ENCODE data around the gene ATP2B1. TPM values are rescaled to one million over a fixed set of nuclear protein-coding genes. Genes with fewer than 3 reads are reported as not detected.

ATP2B1 gene
- total RNA-seq, 1 donor from 2014 or later = 177 TPM

- no peak for DNase-seq (ENCODE audit: low spot score)
- Histone ChIP-seq H4K20me1 (ENCODE audit: low read depth) (peaks cover 33% of the 10 kb centered on the region), H3K9ac (no peak overlapping the region), H3K36me3 (peaks cover 5% of the 10 kb centered on the region), H3K4me1 (peaks cover 3% of the 10 kb centered on the region), H2AFZ (replicated peaks) (no peak overlapping the region), H3K27me3 (no peaks in the 10 kb centered on the region), H3K9me3 (ENCODE audit: low read depth) (no peaks in the 10 kb centered on the region), H3F3A (ENCODE audit: low read depth) (peaks cover 3% of the 10 kb centered on the region), H3K27ac (no peak overlapping the region), H3K4me2 (no peak overlapping the region), H3K79me2 (ENCODE audit: low read depth) (peaks cover 96% of the 10 kb centered on the region), H3K4me3 (no peak overlapping the region)
- H3K27me3 Mint-ChIP-seq (ENCODE audit: insufficient read depth, low read depth) = no peaks in the 10 kb centered on the region
- H3K4me1 Mint-ChIP-seq = no peaks in the 10 kb centered on the region
- H3K36me3 Mint-ChIP-seq = peaks cover 35% of the 10 kb centered on the region
- TF ChIP-seq EZH2 (IDR thresholded peaks at IDR 0.05) = no peak
- TF ChIP-seq CTCF (IDR thresholded peaks at IDR 0.05) = no peak
- TF ChIP-seq EZH2phosphoT487 (IDR thresholded peaks at IDR 0.05) = no peak
- H3K27ac Mint-ChIP-seq = no peak overlapping the region
- H3K4me3 Mint-ChIP-seq = no peak overlapping the region
- H3K9me3 Mint-ChIP-seq = peaks cover 15% of the 10 kb centered on the region
Observed at GRCh38 chr12:89657739-89658138, 50.9 kb downstream of the ATP2B1 start.

GRCh38 chr12:89657066-89657465, 51.6 kb downstream of the ATP2B1 start:
- Mint-ChIP-seq H3K4me3 (no peak overlapping the region), H3K27me3 (ENCODE audit: insufficient read depth, low read depth) (no peaks in the 10 kb centered on the region), H3K9me3 (peaks cover 16% of the 10 kb centered on the region), H3K4me1 (no peaks in the 10 kb centered on the region), H3K27ac (no peak overlapping the region), H3K36me3 (peaks cover 40% of the 10 kb centered on the region)
- H3K79me2 ChIP-seq (ENCODE audit: low read depth) = peaks cover 96% of the 10 kb centered on the region
- H3F3A ChIP-seq (ENCODE audit: low read depth) = peaks cover 3% of the 10 kb centered on the region
- no peak overlapping the region for H3K4me3 ChIP-seq
- H3K9me3 ChIP-seq (ENCODE audit: low read depth) = no peaks in the 10 kb centered on the region
- H2AFZ ChIP-seq (replicated peaks) = no peak overlapping the region
- peaks cover 5% of the 10 kb centered on the region for H3K36me3 ChIP-seq
- peaks cover 27% of the 10 kb centered on the region for H4K20me1 ChIP-seq (ENCODE audit: low read depth)
- no peak overlapping the region for H3K9ac ChIP-seq
- no peak overlapping the region for H3K4me2 ChIP-seq
- no peak overlapping the region for H3K27ac ChIP-seq
- H3K27me3 ChIP-seq = no peaks in the 10 kb centered on the region
- DNase-seq (ENCODE audit: low spot score) = no peak
- peaks cover 3% of the 10 kb centered on the region for H3K4me1 ChIP-seq
- no peak for TF ChIP-seq EZH2phosphoT487 (IDR thresholded peaks at IDR 0.05)
- no peak for TF ChIP-seq CTCF (IDR thresholded peaks at IDR 0.05)
- no peak for TF ChIP-seq EZH2 (IDR thresholded peaks at IDR 0.05)

- H3K4me1 ChIP-seq = peaks cover 3% of the 10 kb centered on the region
- TF ChIP-seq CTCF (IDR thresholded peaks at IDR 0.05) (no peak), EZH2 (IDR thresholded peaks at IDR 0.05) (no peak)
- H3K27me3 ChIP-seq = no peaks in the 10 kb centered on the region
- peaks cover 19% of the 10 kb centered on the region for H4K20me1 ChIP-seq (ENCODE audit: low read depth)
- peaks cover 5% of the 10 kb centered on the region for H3K36me3 ChIP-seq
- H3K9me3 Mint-ChIP-seq = peaks cover 19% of the 10 kb centered on the region
- peaks cover 96% of the 10 kb centered on the region for H3K79me2 ChIP-seq (ENCODE audit: low read depth)
- H3K27me3 Mint-ChIP-seq (ENCODE audit: insufficient read depth, low read depth) = no peaks in the 10 kb centered on the region
- H3K4me1 Mint-ChIP-seq = no peaks in the 10 kb centered on the region
- H3K4me3 ChIP-seq = no peak overlapping the region
- no peaks in the 10 kb centered on the region for H3K9me3 ChIP-seq (ENCODE audit: low read depth)
- H3K9ac ChIP-seq = no peak overlapping the region
- H2AFZ ChIP-seq (replicated peaks) = no peak overlapping the region
- H3K4me3 Mint-ChIP-seq = no peak overlapping the region
- DNase-seq (ENCODE audit: low spot score) = no peak
- H3K36me3 Mint-ChIP-seq = peaks cover 50% of the 10 kb centered on the region
- H3F3A ChIP-seq (ENCODE audit: low read depth) = no peaks in the 10 kb centered on the region
- no peak overlapping the region for H3K27ac ChIP-seq
- no peak overlapping the region for H3K27ac Mint-ChIP-seq
- H3K4me2 ChIP-seq = no peak overlapping the region
Observed at GRCh38 chr12:89655841-89656240, 52.8 kb downstream of the ATP2B1 start.

All from neural progenitor cell (in vitro differentiated cells).